NCI-H2029 treated with DMSO at 0.1 percent for 48 hours (cell line): ENCODE measurements around the gene FUT9.
"Not testable (repeated sequence)": the region's sequence is repeated elsewhere in the genome, so short reads cannot be mapped to it uniquely, and the experiment has no call there.

Experiments used
- DNase-seq: peaks from one replicate; lab custom pipeline; 2025; lab: John Stamatoyannopoulos, UW

FUT9 gene

DNA sequence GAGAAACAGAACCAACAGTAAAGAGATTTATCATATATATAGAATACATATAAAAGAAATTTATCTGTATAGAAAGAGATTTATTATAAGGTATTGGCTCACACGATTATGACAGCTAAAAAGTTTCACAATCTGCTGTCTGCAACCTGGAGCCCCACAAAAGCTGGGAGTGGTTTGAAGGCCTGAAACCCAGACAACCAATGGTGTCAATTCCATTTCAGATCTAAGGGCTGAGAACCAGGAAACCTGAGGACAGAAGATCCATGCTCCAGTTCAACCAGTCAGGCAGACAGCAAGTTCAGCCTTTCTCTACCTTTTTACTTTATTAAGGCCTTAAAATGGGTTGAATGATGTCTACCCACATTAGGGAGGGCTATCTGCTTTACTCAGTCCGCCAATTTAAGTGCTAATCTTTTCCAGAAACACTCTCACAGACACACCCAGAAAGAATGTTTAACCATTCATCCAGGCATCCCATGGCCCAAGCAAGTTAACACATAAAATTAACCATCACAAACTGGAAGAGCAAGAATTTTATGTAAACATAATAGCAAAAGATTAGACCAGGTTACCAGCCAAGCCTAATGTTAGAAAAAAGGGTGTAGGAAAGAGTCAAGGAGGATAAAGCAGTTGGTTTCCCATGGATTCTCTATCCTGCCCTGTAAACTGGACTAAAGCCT, 170.9 kb downstream of the FUT9 start:
- no peak for DNase-seq

DNA sequence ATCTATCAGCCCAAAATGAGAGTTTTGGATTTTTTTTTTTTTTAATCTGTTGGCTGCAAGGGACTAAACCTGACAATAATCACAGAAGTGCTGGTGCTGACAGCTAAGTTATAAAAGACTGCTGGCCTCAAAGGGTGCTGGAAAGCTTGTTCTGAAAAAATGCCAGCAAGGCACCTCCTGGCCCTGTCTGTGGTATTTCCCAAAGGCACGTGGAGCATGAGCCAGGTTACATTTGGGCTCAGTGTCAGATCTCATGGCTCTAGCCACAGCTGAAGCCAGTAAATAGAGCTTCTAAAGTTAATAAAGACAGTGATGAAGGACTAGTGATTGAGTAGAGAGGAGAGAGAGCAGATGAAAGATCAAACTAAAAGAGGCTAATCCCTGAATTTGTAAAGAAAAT, 178.9 kb downstream of the FUT9 start:
- no peak for DNase-seq

DNA sequence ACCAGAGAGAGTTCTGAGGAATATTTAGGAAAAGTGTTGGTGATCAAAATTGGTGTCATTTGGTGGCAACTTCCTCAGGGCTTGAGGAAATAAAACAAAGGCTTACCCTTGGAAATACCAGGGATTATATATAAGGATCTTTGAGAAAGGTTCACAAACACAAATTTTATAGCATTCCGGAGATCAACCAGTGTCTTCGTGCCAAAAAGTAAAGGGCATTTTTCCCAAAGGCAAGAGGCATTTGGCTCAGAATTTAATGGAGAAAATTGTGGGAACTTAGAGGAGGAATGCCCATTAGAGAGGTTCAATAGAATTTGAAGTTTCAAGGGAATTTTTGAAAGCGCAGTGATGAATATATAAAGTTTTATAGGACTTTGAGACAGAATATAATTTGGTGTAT, 179.5 kb downstream of the FUT9 start:
- no peak for DNase-seq

DNA sequence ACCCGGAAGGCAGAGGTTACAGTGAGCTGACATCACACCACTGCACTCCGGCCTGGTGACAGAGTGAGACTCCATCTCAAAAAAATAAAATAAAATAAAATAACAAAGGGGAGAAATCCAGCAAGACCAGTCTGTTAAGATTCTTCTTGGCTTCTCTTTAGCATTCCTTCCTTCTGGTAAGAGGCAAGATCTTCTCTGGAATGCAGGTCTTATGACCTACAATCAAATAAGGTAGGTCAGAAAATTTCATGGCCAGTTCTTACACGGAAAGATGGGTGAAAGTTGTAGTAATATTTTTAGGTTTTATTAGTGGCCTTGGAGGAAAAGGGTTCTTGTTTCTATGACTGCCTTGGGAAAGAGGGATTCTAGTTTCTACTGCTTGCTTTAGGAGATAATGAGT, 180.9 kb downstream of the FUT9 start:
- no peak for DNase-seq

DNA sequence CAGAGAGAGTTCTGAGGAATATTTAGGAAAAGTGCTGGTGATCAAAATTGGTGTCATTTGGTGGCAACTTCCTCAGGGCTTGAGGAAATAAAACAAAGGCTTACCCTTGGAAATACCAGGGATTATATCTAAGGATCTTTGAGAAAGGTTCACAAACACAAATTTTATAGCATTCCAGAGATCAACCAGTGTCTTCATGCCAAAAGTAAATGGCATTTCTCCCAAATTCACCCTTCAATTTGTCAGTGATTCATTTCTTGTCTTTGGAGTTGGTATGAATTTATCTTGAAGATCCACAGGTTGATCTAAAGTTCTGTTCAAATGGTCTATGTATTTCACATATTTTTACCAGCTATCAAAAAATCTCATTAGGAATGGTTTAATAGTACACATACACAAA, 181.5 kb downstream of the FUT9 start:
- DNase-seq: no peak

DNA sequence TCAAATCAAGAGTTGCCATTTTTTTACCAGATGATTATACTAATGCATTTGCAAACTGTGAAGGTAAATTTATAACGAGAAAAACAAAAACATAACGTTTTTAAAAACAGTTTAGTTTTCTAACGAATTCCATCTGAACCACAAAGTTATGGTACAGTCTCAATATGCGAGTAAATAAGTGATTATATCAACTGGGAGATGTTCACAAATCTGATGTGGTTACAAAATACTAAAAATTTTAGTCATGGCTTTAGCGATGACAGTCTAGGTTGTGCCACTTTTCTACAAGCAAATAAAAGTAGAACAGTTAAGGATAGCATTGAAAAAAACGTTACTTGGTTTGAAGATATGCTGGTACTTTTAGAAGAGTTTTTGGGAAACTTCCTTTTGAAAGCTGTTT, 186.8 kb downstream of the FUT9 start:
- DNase-seq: no peak

DNA sequence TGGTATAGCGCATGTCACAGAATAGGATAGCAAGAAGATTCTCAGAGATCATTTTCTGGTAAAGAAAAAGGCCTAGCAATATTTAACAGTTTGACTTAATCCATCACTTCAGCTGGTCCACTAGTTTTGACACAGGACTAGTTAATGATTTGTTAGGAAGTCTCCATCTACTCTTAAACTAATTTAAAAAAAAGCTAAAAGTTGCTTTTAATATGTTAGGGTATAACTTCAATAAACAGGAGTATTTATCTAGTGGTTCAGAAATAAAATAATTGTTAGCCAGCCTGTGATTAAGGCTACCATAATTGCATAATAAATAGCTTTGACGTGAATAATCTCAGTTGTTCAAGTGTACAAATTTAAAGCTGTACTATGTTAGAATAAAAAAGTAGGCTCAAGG, 195.6 kb downstream of the FUT9 start:
- DNase-seq: no peak

DNA sequence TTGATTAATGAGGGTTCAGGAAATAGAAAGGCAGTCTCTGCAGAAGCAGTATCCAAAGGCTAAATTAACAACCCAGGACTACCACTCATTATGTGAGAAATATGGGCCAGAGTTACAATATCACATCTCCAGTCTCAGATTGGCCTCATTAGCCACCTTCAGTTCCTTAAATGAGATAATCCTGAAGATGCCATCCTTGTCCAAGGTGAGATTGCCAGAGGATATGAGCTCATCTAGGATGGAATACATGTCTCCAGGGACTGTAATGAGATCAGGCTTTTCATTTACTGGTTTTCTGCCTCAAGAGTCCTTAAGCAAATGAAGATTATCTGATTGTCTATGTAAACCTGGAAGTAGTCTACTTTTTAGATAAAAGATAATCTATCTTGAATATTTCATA, 196.3 kb downstream of the FUT9 start:
- DNase-seq: no peak

DNA sequence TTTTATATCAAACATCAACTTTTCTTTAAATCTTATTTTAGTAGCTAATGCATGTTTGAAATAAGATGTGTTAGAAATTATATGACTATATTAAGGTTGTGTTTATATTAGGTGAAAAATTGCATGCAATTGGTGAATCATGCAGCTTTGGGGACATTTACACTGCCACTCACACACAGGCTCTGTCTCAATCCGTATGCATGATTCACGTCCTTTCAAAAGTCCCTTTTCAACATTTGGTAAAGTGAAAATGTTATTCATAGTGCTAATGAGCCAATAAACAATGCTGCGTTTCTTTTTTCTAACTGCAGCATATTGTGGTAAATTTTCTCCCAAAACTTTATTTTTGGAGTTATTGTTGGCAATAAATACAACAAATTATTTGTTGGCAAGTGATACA, 198.0 kb downstream of the FUT9 start:
- DNase-seq: no peak

DNA sequence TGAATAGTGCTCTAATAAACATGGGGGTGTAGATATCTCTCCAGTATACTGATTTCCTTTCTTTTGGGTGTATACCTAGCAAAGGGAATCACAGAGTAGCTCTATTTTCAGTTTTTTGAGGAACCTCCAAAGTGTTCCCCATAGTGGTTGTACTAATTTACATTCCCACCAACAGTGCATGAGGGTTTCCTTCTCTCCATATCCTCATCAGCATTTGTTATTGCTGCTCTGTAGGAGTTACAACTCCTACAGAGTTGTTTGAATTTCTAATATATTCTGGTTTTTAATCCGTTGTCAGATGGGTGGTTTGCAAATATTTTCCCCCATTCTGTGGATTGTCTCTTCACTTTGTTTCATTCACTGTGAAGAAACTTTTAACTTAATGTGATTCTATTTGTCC, 207.9 kb downstream of the FUT9 start:
- no peak for DNase-seq

DNA sequence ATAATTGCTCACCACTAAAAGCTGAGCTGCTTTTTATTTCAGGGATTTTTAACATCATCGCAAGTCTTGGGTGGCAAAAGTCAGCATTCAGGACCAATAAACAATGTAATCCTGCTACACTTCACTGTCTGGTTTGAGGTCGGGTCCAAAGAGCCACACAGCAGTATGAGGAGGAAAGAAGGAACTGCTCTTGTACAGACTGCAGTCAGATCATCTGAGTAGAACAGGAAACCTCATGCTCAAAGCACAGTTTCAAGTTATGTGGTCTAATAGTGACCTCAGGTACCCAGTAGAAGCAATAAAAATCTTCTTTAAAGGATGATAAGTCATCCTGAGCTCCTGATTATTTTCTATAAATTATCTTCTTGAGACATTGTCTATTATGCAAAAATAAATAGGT, 211.4 kb downstream of the FUT9 start:
- no peak for DNase-seq

DNA sequence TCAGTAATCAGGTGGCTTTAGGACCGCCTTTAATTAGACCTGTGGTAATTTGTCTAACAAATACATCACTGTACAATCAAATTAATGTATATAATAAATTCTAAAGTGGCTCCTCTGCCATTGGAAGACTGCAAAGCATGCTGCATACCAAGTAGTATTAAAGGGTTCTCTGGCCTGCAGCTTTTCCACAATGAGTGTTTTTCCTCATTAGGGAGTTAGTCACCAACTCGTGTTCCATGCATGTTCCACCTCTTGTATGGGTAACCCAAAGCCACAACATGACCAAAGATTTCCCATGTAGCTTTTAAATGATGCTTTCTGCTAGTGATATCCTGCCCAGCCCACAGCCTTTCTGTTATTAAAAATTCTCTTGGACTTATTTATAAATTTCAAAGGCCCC, 218.7 kb downstream of the FUT9 start:
- DNase-seq: no peak

DNA sequence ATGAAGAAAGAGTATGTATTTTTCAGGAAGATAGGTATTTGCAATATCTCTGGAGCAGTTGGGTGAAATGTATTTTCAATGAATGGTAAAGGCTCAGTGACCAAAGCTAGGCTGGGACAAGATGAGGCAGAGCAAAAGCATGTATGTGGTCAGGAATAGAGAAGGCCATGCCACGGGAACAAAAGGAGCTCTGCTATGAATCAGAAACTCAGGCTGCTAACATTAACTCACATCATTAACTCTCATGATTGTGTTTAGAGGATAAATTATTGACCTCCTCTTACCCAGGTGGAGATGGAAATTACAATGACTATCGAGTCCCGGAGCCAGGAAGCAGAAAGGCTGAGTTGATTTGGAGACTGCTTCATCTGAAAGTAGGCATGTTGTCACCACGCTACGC, 220.2 kb downstream of the FUT9 start:
- DNase-seq: no peak

DNA sequence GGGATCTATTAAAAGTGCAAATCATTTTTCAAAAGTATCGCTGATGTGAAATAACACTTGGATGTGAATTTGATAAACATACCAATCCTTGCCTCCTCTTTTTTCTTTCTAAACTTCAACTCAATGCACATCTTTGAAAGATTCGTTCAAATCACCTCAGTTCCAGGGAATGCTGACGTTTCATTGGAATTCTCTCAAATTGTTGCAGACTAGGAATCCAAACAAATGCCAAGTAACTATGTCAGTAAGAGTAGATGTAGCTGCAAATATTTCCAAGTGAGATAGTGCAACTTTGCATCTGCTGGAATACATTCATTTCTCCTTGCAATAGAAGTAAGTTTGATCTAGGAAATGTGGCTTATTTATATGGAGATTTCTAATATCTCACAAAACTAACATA, 220.7 kb downstream of the FUT9 start:
- DNase-seq: no peak

DNA sequence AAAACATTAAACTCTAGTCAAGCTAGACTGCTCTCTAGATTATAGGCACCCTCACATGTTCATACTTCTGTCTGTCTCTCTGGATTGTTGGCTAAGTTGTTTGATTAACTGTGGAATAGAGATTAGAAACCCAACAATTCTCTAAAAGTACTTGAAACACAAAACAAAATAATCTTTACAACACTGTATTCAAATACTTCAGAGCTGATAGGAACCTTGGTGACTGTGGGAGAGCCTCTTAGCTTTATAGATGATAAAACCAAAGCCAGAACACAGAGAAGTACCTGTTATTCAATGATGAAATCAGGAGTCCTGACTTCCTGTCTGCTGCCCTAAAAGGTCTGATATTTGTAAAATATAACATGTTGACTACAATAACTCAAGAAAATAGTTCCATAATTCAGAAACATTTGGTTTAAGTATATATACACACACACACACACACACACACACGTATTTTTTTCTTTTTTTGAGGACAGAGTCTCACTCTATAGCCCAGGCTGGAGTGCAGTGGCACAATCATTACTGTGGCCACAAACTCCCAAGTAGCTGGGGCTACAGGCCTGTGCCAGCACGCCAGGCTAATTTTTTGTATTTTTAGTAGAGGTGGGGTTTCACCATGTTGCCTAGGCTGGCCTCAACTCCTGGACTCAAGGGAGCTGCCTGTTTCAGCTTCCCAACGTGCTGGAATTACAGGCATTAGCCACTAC, 222.0 kb downstream of the FUT9 start:
- no peak for DNase-seq

DNA sequence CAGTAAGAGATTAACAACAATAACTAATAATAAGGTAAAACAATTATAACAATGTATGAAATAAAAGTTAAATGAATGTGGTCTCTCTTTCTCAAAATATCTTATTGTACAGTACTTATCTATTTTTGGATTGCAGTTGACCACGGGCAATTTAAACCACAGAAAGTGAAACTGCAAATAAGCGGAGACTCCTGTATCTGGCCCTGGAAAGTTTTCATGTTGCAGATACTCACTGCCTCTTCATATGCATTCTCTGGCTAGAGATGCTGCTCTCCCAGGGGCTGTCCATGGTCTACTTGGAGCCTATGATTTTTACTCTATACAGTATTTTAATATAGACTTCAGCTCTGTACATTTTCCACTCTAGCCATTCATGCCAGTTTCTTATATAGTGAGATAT, 230.8 kb downstream of the FUT9 start:
- no peak for DNase-seq

DNA sequence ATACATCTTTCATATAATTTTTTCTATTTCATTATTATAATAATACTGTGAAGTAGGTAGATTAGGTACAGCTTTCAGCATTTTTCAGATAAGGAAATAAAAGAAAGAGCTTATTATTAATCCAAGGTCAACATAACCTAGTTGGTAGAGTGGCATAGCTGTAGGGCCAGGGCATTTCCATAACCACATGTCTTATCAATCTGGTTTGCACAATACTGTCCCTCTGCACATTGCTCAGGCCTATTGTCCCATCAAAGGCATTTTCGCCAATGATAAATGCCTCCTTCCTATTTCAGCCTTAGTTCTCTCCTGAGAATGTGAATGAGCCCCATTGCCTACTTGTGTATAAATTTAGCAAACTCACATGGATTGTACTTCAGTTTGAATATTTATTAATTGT, 234.0 kb downstream of the FUT9 start:
- DNase-seq: no peak

DNA sequence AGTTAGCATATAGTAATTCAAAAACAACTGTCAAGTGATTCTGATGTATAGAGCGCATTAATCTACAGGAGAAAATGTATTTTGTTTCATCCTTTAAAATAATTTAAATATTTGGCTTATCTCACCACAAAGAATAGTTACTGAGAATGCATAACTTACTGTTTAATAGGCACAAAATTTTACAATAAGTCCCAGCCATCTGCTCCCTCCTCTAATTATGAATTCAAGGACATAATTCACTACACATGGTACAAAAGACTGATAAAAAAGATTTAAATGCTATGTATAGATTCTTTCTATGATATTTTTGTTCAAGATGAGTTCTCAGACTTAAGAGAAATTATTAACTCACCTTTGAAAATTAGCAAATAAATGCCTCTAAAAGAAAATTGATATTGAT, 242.0 kb downstream of the FUT9 start:
- no peak for DNase-seq

DNA sequence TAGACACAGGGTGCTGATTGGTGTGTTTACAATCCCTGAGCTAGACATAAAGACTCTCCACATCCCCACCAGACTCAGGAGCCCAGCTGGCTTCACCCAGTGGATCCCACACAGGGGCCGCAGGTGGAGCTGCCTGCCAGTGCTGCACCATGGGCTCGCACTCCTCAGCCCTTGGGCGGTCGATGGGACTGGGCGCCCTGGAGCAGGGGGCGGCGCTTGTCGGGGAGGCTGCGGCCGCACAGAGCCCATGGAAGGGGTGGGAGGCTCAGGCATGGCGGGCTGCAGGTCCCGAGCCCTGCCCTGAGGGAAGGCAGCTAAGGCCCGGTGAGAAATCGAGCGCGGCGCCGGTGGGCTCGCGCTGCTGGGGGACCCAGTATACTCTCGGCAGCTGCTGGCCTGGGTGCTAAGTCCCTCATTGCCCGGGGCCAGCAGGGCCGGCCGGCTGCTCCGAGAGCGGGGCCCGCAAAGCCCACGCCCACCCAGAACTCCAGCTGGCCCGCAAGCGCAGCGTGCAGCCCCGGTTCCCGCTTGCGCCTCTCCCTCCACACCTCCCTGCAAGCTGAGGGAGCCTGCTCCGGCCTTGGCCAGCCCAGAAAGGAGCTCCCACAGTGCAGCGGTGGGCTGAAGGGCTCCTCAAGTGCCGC, 245.1 kb downstream of the FUT9 start:
- not testable (repeated sequence) for DNase-seq
